ENCODE results near the gene DLGAP1.

The DLGAP1 gene

DNA sequence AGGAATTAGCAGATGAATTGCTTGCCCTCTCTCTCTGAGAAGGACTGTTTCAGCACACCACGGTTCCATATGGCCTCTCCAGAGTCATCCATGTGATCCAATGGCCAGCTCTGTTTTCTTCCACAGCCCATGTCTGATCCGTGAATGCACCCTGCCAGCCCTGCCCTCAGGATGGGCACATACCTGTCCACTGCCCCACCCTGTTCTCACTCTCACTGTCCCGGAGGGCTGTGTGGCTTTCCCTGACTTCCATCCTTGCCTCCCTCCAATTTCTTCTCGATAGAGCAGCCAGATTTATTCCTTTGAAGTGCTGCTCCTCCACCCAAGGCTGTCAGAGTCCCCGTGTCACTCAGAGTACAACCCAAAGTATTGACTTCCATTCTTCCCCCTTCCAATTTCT, 662.0 kb downstream of the DLGAP1 start:
- DNase-seq: no peak

DNA sequence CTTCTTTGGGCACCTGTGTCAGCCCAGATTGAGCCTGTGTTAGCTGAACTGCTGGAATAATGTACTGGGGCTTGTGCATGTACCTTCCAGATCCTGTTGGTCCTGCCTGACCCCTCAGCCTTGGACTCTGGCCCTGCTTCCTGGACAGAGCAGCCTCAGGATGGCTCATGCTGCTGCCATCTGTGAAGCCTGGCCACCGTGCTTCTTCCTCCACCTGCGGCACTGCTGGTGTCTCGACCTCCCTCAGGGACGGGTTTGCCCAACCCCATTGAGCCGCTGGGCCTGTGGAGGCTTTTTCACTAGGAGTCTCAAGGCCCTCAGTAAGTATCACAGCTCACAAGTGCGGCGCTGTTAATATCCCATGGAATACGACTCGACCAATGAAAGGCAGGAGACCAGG, 662.4 kb downstream of the DLGAP1 start:
- no peak for DNase-seq

DNA sequence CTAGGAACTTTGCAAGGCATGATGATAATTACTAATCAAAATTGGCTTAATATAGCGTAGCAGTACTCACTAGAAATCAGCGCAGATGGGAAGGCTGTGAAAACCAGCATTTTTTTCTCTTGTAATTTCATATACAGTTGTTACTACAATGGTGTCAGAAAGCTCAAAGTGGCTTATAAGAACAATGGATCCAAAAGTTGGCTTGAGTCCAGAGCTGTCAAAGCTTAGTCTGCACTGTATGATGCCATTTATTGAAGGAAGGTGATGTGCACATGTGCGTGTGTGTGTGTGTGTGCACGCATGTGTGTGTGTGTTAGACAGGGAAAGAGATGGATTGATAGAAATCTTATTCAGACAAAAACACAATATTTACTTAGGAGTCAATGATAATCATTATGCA, 663.9 kb downstream of the DLGAP1 start:
- no peak for DNase-seq

DNA sequence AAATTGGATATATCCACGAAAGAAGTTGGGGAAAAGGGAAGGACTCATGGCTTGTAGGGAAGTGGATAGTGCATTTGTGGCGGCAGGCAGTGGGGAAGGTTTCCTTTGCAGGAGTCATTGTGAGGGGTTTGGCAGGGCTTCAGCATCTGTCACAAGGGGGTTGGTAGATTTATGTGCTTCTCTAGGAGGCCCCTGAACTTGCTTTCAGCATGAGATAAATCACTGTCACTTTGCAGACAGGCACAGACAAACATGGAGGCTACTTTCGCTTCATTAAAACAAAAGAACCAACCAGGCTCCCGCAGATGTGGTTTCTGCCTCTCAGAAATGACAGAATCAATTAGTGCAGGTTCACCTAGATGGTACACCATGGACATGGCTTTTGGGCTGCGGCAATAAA, 664.4 kb downstream of the DLGAP1 start:
- DNase-seq: no peak

DNA sequence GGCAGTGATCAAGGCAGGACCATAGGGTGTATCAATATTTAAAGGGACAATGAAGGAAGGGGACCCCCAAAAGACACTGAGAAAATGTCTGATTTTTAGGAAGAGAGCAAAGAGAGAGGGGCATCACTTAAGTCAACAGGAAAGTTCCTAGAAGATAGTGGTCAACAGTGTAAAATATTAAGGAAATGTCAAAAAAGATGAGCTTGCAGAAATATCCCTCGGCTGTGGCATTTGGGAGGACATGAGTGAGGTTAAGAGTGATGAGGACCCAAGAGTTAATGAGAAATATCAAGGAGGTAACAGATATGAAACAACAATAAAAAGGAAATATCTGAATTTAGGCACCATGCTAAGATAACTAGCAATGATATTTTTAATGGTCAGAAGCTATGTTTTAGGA, 665.6 kb downstream of the DLGAP1 start:
- DNase-seq: no peak

DNA sequence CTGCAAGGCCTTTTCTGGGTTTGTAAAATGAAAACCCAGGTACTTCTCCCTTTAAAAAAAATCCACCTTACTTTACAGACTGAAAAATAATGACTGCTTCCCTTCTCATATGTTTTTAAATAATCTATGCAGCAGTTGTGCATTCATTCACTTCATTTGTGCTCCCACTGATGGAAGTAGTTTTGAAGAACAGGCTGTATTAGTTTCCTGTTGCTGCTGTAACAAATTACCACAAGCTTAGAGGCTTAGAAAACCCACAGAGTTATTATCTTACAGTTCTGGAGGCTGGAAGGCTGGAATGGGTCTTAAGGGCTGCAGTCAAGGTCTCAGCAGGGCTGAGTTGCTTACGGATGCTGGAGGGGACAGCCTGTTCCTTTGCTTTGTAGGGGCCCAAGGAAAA, 670.2 kb downstream of the DLGAP1 start:
- DNase-seq: no peak

DNA sequence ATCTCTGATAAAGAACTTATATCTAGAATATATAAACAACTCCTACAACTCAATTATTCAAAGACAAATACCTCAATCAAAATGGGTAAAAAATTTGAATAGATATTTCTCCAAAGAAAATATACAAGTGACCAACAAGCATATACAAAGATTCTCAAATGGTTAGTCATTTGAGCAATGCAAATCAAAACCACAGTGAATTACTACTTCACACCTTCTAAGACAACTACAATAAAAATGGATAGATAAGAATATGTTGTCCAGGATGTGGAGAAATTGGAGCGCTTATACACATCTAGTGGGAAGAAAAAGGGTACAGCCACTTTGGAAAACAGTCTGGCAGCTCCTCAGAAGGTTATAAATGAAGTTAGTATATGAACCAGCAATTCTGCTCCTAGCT, 672.2 kb downstream of the DLGAP1 start:
- DNase-seq: no peak

DNA sequence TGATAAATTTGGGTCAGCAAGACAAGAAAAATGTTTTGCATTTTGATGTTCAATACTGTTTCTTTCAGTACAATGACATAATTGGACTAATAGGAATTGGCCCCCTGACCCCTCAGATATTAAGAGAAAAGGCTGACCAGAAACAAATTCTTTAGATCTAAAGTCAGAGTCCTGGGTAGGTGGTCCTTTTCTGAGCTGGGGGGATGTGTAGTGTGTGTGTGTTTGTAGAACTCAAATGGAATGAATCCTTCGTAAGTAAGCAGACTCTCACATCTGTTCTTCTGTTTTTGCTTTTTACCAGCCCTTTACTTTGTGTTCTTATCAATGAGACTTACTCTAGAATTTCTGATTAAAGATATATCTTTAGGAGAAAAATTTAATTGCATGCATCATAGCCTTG, 677.4 kb downstream of the DLGAP1 start:
- no peak for DNase-seq

DNA sequence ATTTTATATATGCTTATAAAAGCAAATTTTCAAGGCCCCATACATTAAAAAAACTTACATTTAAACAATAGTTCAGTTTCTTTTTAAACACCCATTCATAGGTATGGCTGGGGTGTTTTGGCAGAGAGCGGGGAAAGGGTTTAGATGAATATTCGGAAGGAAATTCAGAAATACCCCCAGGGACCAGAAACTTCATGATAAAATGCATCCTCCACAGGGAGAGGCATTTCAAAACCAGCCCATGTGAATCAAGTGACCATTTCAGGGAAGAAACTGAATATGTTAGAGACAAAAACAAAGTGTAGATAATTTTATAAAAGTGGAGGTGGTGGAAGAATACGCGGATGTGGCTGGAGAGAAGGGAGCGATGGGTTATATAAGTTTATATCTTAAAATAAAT, 678.0 kb downstream of the DLGAP1 start:
- no peak for DNase-seq

DNA sequence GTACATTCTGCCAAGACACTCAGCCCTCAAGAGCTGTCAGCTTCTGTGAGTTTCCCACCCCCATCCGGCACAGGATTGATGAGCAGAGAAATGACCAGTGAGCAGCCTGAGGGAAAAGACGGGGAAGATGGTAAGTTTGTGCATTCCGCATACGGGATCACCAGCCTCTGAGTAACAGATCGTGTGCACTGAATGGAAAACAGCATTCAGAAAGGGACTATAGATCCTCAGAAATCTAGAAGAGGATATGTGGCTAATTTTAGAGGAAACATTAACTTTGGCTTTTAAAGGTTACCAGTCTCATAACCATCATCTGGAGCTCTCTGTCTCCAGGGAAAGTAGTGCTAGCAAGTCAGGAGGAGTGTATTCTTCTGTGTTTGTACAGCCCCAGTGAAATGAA, 679.1 kb downstream of the DLGAP1 start:
- DNase-seq: no peak

DNA sequence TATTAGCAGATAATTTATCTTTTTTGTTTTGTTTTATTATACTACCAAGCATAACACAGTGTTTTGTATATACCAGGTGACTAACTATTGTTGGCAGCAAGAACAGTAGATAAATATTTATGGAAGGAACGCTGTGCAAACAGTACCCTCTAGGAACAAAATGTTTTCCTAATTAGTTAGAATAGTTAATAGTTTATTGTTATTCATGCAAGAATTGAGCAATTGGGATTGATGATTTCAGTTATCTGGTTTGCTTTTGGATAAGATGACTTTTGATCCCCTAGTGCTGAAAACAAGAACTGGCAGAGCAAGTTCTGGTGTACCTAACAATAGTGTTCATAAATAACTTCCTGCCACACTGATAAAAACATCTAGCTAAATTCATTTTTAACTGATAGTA, 681.8 kb downstream of the DLGAP1 start:
- no peak for DNase-seq

DNA sequence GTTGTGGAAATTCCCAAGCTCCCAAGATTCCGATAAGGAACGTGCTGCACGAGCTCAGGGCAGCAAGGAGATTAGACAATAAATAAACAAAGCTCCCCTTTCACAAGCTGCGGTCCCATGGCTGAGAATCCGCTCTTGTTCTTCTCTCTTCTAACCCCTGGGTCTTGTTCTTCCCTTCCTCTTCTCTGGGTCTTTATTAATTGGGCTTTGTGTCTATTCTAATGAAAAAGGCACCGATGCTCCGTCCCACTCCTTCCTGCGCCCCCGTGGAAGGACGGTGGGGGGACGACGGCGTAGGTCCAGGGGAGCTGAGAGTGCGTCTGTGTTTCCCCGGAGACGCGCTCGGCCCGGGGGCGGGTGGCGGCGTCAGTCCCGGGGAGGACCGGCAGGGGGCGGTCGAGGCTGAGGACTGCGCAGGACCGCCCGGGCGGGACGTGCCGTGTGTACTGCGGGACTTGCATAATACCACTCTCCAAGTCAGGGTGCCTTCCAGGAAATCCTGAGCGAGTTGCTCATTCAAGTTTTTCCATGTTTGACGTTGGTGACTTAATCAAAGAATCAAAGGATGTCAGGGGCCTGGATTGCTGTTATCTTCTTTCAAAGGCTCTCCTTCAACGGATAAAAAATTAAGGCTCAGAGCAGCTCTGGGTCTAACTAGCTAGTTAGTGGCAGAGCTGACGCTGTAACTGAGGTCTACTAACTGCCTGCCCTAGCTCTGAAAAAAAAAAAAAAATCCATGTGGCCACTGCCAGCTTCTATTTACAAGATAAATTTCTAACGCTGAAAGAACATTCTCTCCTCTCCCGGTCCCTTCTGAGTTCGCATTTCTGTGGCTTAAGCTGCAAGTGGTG, 683.8 kb downstream of the DLGAP1 start:
- peak; percentile 21 to 89 (median 75) for DNase-seq

DNA sequence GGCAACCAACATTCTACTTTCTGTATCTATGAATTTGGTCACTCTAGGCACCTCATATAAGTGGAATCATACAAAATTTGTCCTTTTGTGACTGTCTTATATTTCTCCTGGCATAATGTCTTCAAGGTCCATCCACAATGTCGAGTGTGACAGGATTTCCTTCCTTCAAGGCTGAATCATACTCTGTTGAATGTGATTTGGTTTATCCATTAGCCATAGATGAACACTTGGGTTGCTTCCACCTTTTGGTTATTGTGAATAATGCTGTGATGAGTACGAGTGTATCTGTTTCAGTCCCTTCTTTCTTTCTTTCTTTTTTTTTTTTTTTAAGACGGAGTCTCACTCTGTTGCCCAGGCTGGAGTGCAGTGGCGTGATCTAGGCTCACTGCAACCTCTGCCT, 693.8 kb downstream of the DLGAP1 start:
- DNase-seq: no peak

DNA sequence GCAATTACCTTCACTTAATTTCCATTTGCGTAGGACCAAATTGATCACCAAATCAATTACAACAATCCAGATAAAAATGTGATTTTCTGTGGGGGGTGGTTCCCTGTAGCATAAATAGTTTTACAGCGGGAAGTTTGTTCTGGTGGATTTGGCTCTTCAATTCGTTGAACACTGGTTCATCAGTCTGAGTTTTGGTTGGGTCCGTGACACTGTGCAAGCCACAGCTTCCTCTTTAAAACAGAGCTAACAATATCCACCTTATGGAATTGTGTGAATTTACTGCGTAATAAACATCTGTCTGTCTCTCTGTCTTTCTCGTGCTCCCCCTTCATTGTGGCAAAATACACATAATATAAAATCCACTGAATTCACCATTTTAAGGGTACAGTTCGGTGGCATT, 694.4 kb downstream of the DLGAP1 start:
- DNase-seq: no peak

DNA sequence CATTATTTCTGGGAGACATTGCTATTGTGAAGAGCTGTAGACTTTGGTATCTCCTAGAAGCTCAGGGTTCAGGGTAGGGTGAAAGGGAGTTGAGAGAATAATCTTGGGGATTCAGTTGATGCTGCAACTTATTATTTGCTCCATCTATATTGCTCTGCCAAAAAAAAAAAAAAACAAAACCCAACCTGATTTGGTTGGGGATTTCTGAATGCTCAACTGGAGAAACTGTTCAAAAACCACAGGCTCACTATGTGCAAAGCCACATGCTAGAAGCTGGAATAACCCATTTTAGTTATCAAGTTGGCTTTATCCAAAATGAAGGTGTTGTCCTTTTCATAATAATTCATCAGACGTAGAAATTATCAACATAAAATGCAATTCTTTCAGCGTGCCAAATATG, 696.0 kb downstream of the DLGAP1 start:
- no peak for DNase-seq

DNA sequence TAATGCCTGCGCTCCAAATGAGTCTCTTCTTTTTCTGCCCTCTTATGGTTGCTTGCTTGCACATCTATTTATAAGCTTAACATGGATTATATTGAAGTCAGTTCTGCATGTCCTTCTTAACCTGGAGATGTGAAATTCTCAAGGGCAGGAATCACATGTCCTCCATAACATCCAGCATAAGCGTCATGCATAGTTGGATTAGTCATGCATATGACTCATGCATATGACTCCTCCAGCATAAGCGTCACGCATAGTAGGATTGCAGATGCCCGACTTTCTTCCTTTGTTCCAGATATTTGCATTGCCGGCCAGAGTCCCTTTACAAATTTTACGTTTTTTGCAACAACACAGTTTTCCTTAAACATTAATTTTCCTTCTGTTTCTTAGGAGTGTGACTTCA, 696.6 kb downstream of the DLGAP1 start:
- DNase-seq: no peak

DNA sequence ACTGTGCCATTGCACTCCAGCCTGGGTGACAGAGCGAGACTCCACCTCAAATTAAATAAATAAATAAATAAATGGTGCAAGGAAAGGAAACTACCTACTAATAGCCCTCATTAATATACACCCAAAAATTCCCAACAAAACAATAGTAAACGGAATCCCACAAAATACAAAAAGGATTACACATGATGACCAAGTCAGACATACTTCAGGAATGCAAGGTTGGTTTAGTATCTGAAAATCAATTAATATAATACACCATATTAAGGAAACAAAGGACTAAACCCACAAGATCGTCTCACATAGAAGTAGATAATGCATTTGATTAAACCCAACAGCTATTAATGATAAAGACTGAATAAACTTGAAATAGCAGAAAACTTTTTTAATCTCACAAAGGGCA, 697.7 kb downstream of the DLGAP1 start:
- DNase-seq: no peak

DNA sequence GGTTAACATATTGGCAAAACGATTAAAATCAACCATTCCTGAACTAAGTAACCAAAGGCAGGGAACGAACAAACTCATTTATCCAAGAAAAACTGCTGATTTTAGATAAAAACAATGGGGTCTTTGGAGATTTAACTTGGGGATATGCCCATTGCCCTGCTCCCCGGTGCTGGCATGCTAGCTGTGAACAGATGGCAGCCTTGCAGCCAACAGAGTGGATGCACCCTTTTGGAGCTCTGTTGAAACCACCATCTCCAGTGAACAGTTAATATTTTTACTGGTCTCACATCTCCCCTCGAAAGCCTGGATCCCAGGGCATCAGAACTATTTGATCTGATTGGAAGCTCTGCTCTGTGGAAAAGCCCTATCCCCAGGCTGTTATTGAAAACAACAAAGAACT, 702.0 kb downstream of the DLGAP1 start:
- DNase-seq: no peak

DNA sequence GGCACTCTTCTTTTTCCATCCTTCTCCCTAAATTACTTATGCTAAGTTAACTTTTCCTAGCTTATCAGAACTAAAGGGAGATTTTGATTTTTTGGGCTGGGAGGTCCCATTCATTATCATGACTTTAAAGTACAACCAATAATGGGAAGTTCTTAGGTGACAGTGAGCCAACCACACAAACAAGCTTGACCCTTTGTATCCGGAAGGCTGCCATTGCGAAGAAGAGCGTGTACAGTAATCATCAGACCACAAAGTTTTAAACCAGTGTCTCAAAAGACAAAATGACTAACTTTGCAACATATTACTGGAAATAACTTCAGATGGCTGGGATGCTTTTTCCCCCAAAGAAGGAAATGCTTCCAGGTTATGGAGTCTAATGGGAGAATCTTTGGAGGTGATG, 707.0 kb downstream of the DLGAP1 start:
- DNase-seq: no peak

DNA sequence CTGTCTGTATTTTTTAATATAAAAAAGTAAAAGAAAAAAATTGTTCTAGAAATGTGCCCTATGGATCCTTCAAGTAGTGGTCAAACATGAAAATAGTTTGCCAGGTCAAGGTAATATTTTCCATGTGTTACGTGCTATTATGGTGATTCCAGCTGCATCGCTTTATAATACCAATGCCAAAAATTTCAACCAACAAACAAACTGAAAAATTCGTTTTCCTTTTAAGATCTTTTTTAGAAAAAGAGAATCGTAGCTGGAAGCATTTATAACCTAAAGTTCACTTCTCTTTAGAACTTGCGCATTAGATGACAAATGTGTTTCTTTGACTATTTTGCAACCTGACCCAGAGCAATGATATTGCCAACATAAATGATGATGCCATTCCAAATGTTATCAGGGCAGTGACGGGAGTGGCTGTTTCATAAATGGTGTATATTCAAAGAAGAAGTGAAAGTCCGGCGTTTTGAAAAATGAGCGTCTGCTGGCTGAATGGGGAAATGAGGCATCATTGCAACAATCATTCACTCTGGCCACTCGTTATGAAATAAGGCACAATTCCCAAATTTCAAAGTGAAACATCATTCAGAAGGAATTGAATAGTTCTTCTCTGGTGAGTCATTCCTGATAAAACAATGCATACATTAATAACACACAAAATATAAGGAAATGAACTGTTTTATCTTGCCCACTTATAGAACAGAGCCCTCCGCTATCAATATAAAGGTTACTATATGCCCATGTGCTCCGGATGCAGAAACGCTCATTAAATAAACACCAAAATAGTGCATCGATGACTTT, 707.7 kb downstream of the DLGAP1 start:
- DNase-seq: no peak

DNA sequence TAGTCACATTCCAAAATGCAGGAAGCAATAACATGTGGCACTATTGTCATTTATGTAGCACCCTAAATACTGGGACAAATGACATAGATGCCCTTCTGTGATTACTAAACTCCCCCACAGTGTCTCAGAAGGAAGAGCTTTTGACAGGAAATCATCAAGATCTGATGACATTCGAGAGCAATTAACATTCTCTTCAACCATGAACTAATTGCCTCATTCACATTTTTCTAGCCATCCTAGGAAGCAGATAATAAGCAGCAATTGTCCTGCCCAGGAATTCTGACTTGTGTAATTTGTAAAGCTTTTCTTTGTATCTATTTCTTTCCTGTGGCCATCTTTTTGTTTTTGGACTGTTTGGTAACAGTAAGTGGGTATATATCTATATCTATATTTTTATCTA, 712.6 kb downstream of the DLGAP1 start:
- DNase-seq: no peak

DNA sequence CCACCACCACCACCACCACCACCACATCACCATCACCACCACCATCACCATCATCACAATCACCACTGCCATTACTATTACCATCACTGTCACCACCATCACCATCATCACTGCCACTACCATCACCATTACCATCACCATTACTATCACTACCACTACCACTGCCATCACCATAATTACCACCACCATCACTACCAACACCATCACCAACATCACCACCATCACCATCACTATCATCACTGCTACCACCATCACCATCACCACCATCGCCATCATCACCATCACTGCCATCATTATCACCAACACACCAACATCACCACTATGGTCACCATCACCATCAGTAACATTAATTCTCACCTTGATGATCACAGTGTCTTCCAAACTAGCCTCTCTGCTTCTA, 713.8 kb downstream of the DLGAP1 start:
- DNase-seq: no peak

Data from anterior cingulate cortex (tissue), 58 donors.